AG09319 (cell line): ENCODE results near the gene ATG9B.

Experiments
- DNase-seq: peaks from one replicate; pipeline ENCODE4 v3.0.0-alpha.2; 2010; ENCODE audit warnings: low read depth; ENCODE audit errors: extremely low read depth
- CTCF ChIP-seq: IDR thresholded peaks from 2 replicates; pipeline ENCODE4 v1.5.1; 2011; ENCODE audit warnings: low read depth, mild to moderate bottlenecking, inconsistent platforms, low read length, moderate library complexity

ATG9B gene

DNA sequence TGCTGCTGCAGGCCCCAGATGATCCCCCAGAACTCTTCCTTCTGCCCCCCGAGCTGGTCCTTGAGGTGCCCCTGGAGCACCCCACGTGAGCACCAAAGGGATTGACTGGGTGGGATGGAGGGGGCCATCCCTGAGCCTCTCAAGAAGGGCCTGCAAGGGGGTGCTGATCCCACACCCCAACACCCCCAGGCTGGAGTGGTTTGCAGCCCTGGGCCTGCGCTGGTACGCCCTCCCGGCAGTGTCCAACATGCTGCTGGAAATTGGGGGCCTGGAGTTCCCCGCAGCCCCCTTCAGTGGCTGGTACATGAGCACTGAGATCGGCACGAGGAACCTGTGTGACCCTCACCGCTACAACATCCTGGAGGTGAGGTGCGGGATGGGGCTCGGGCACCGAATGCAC, 25.3 kb downstream of the ATG9B start:
- no peak for DNase-seq
- TF ChIP-seq CTCF: no peak

DNA sequence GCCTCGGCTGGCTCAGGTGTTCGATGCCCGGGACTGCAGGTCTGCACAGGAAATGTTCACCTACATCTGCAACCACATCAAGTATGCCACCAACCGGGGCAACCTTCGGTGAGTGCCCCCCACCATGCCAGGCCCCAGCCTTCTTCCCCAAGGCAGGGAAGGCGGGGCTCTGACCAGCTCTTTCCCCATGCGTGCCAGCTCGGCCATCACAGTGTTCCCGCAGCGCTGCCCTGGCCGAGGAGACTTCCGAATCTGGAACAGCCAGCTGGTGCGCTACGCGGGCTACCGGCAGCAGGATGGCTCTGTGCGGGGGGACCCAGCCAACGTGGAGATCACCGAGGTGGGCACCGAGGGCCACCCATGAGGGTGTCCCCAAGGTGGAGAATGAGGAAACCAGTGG, 26.0 kb downstream of the ATG9B start:
- no peak for TF ChIP-seq CTCF
- no peak for DNase-seq

DNA sequence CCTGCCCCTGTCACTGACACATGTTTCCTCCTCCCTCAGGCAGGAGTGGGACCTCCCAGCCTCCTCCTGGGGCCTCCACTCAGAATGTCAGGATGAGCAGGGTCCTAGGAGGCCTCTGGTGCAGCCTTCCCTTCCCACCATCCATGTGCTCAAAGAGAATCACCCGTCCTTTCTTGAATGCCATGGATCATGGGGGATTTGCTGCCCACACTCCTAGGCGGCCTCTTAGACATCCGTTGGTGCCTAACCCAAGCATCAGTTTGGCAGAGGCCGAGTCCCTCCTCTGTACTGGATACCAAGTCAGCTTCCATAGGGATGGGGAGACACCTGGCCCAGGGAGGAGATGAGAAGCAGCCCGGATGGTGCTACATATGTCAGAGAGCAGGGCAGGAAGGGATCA, 26.5 kb downstream of the ATG9B start:
- no peak for DNase-seq
- no peak for TF ChIP-seq CTCF

DNA sequence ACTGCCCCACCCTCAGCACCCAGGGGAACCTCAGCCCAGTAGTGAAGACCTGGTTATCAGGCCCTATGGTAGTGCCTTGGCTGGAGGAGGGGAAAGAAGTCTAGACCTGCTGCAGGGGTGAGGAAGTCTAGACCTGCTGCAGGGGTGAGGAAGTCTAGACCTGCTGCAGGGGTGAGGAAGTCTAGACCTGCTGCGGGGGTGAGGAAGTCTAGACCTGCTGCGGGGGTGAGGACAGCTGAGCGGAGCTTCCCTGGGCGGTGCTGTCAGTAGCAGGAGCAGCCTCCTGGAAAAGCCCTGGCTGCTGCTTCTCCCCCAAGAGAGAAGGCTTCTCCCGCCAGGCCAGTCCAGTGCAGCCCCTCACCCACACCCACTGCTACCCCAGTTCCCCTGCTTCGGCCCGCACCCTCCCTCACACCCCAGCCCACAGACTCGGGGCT, 27.2 kb downstream of the ATG9B start:
- TF ChIP-seq CTCF: no peak
- no peak for DNase-seq

DNA sequence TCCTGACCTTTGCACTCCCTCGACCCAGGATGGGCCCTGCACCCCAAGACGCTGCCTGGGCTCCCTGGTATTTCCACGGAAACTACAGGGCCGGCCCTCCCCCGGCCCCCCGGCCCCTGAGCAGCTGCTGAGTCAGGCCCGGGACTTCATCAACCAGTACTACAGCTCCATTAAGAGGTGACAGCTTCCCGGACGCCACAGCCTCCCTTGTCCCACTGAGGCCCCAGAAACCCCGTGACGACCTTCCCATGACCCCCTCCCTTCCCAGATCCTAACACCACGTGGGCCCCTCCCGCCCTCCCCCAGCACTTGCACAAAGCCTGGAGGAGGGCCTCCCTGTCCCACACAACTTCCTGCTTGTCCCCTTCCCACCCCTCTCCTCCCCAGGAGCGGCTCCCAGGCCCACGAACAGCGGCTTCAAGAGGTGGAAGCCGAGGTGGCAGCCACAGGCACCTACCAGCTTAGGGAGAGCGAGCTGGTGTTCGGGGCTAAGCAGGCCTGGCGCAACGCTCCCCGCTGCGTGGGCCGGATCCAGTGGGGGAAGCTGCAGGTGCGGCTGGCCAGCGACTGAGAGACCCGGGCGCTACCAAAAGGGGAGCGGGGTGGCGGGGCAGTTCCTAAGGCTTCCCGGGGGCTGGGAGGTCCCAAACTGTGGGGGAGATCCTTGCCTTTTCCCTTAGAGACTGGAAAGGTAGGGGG, 27.8 kb downstream of the ATG9B start:
- DNase-seq: no peak
- TF ChIP-seq CTCF: no peak

DNA sequence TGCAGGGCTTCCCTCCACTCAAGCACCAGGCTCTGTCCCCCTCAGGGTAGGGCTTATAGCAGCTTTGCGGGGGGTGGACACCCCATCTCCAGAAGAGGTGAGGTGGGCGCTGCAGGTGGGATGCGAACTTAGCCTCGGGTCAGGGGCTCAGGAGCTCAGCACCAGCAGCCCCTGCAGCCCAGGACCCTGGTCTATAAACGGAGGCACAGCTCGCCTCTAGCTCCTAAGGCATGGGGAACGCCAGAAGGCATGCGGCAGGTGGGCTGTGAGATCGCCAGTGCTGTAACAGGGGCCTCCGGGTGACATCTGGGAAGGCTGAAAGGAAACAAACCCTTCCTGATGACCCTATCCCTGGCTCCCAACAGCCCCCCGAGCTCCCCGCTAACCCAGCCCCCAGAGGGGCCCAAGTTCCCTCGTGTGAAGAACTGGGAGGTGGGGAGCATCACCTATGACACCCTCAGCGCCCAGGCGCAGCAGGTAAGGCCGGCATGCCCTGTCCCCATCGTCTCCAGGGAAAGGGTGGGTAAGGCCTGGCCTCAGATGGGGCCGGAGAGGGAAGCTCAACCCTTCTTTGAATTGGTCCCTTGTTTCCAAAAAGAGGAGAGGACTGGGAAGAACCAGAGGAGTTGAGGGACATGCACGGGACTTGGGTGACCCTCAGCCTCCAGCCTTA, 29.3 kb downstream of the ATG9B start:
- no peak for DNase-seq
- no peak for TF ChIP-seq CTCF

GRCh38 chr7:150994141-150994837, 30.0 kb downstream of the ATG9B start:
- DNase-seq: no peak
- no peak for TF ChIP-seq CTCF
